Activated naive CD4-positive, alpha-beta T cell treated with Interleukin-2 at 50 U/mL for 16 hours (primary cell): Measurements from ENCODE around the gene EPS15.
"Not testable (repeated sequence)": the region's sequence is repeated elsewhere in the genome, so short reads cannot be mapped to it uniquely, and the experiment has no call there.

Source experiments
- DNase-seq: peaks from one replicate; pipeline ENCODE4 v3.0.0-alpha.2; 2020

EPS15 gene

GRCh38 chr1:51542158-51542953 is 23.3 kb upstream of the EPS15 start:
- DNase-seq, result no peak

- no peak for DNase-seq
Measured at GRCh38 chr1:51541313-51542050, 22.4 kb upstream of the EPS15 start.

GRCh38 chr1:51537568-51537967 is 18.5 kb upstream of the EPS15 start:
- DNase-seq, result no peak

GRCh38 chr1:51535006-51535592 is 16.0 kb upstream of the EPS15 start:
- DNase-seq, result peak; percentile 42

- no peak for DNase-seq
Measured at GRCh38 chr1:51534447-51534846, 15.4 kb upstream of the EPS15 start.

- DNase-seq, result no peak
Measured at GRCh38 chr1:51532853-51533252, 13.8 kb upstream of the EPS15 start.

- not testable (repeated sequence) for DNase-seq
Measured at GRCh38 chr1:51530447-51530846, 11.4 kb upstream of the EPS15 start.

GRCh38 chr1:51527144-51527543 is 8.1 kb upstream of the EPS15 start:
- no peak for DNase-seq

- no peak for DNase-seq
Measured at GRCh38 chr1:51526248-51526647, 7.2 kb upstream of the EPS15 start.

- DNase-seq, result no peak
Measured at GRCh38 chr1:51525295-51525694, 6.2 kb upstream of the EPS15 start.

- DNase-seq, result no peak
Measured at GRCh38 chr1:51524817-51525216, 5.8 kb upstream of the EPS15 start.

GRCh38 chr1:51523931-51524330 is 4.9 kb upstream of the EPS15 start:
- DNase-seq, result no peak

GRCh38 chr1:51520700-51521248 is 1.7 kb upstream of the EPS15 start:
- no peak for DNase-seq

GRCh38 chr1:51519865-51520699 is 1.0 kb upstream of the EPS15 start:
- no peak for DNase-seq

GRCh38 chr1:51518586-51519047 is 449 bp downstream of the EPS15 start:
- peak; percentile 57 for DNase-seq

GRCh38 chr1:51518033-51518585 is 957 bp downstream of the EPS15 start:
- peak; percentile 41 for DNase-seq

- DNase-seq, result no peak
Measured at GRCh38 chr1:51517361-51518032, 1.6 kb downstream of the EPS15 start.

- peak; percentile 22 for DNase-seq
Measured at GRCh38 chr1:51516649-51517158, 2.4 kb downstream of the EPS15 start.

- DNase-seq, result no peak
Measured at GRCh38 chr1:51515982-51516648, 3.0 kb downstream of the EPS15 start.

GRCh38 chr1:51515312-51515960 is 3.6 kb downstream of the EPS15 start:
- DNase-seq, result no peak
